Esophagus (tissue), 2 donors: ENCODE measurements around the gene ARHGAP29. TPM values are rescaled to one million over a fixed set of nuclear protein-coding genes. Genes with fewer than 3 reads are reported as not detected.
"Not testable (repeated sequence)": the region's sequence is repeated elsewhere in the genome, so short reads cannot be mapped to it uniquely, and the experiment has no call there.

Experiments
- H3K27ac ChIP-seq, 2 donors: one replicate each; pipeline ENCODE4 v1.5.1; 2013; ENCODE audit warnings: low read depth in 2 of 2, mild to moderate bottlenecking in 2 of 2, inconsistent platforms in 1 of 2, low read length in 1 of 2, moderate library complexity in 1 of 2
- H3K27me3 ChIP-seq, 2 donors: one replicate each; pipeline ENCODE4 v1.6.1; 2013; ENCODE audit warnings: low read length in 2 of 2, control low read depth in 1 of 2, mild to moderate bottlenecking in 1 of 2; ENCODE audit not compliant: insufficient read depth in 2 of 2, control insufficient read depth in 1 of 2
- H3K36me3 ChIP-seq, 2 donors: one replicate each; pipeline ENCODE4 v1.6.1; 2013; ENCODE audit warnings: low read length in 1 of 2; ENCODE audit not compliant: control insufficient read depth in 2 of 2, insufficient read depth in 2 of 2
- H3K4me1 ChIP-seq, 2 donors: one replicate each; pipeline ENCODE4 v1.6.1; 2013; ENCODE audit warnings: low read length in 1 of 2; ENCODE audit not compliant: control insufficient read depth in 2 of 2, insufficient read depth in 2 of 2
- H3K4me3 ChIP-seq, 2 donors: one replicate each; pipeline ENCODE4 v1.5.1; 2013; ENCODE audit warnings: low read length in 2 of 2, mild to moderate bottlenecking in 2 of 2, low read depth in 1 of 2, moderate library complexity in 1 of 2
- H3K9me3 ChIP-seq, 2 donors: one replicate each; pipeline ENCODE4 v1.6.1; 2013; ENCODE audit warnings: mild to moderate bottlenecking in 2 of 2, low read depth in 1 of 2, low read length in 1 of 2, moderate library complexity in 1 of 2; ENCODE audit not compliant: control insufficient read depth in 2 of 2, insufficient read depth in 1 of 2
- WGBS, 2 donors: extraction: QIAGEN DNeasy Blood & Tissue Kit; methylation state at CpG; one replicate each; pipeline ENCODE4 v1.1.7; 2013; 5-methylcytosine and 5-hydroxymethylcytosine counted together
- polyA plus RNA-seq, 2 donors: library from polyadenylated mRNA; stranded (reverse); fragments of 200-250 nt; gene quantifications; one replicate each; pipeline ENCODE4 v1.2.3, GENCODE V29; 2013
- donor health status: healthy with polysubstance abuse.
- donor health status: Bipolar disorder and iron deficiency.

Gene ARHGAP29
- polyA plus RNA-seq, 2 donors, result 2.7 to 2.8 TPM

DNA sequence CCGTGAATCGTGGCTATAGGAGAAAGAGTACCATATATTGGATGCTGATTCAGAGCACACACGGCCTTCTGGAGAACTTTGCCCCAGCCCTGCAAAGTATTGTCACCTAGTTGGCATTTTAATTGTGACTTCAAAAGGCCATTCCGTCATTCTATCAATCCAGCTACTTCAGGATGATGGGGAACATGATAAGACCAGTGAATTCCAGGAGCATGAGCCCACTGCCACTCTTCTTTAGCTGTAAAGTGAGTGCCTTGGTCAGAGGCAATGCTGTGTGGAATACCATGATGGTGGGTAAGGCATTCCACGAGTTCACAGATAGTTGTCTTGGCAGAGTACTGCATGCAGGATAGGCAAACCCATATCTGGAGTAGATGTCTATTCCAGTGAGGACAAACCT is 74.1 kb downstream of the ARHGAP29 start:
- not testable (repeated sequence) for H3K4me3 ChIP-seq, H3K36me3 ChIP-seq, H3K4me1 ChIP-seq, H3K27me3 ChIP-seq, H3K27ac ChIP-seq, H3K9me3 ChIP-seq
- WGBS, 2 donors, result 79 to 88% methylated on average over 5 of the region's 5 CpGs

DNA sequence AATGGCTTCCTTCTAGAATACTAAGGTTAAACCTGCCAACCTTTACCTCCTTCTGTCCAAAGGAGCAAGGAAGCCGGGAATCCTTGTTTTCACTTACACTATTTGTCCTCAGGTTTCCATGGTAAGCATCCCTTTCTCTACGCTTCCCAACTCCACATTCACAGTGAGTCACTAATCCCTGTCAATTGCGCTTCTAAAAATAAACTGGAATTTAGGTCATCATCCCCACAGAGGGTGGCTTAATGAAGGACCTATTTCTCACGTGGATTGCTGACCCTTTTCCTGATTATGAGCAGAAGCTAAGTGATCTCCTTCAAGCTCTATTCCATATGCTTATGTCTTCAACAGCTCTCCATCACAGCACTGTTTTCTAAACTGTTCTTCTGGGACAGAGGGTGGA is 76.6 kb downstream of the ARHGAP29 start:
- 36 to 47% methylated on average over 4 of the region's 4 CpGs for WGBS, 2 donors
- H3K27ac ChIP-seq, result no peak overlapping the region
- no peaks in the 10 kb centered on the region for H3K4me1 ChIP-seq
- no peak overlapping the region for H3K4me3 ChIP-seq
- no peaks in the 10 kb centered on the region for H3K36me3 ChIP-seq
- no peaks in the 10 kb centered on the region for H3K27me3 ChIP-seq
- H3K9me3 ChIP-seq, result no peaks in the 10 kb centered on the region

DNA sequence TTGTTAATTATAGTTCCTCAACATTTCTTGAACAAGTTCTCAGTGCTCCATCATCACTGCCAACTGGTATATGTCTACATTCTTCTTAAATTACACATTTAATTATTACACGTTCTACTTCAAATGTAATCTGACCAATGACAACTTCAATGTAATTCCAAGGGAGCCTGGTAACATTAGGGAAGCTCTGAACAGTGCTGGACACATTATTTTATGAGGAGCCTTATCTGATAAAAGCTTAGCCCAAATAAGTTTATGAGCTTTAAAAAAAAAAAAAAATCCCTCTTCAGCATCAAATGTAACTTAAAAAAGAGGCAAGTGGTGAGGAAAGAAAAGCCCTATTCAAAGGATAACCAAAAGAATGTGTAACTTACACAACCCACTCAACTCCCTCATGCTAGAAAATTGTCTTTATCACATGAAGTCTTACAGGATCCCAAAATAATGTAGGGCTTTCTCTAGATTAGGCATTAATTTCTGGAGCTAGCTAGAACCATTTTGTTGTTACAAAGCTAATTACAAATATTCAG is 81.2 kb downstream of the ARHGAP29 start:
- 70 to 84% methylated on average over 1 of the region's 1 CpG for WGBS, 2 donors
- Histone ChIP-seq H3K36me3 (no peaks in the 10 kb centered on the region), H3K27me3 (no peaks in the 10 kb centered on the region), H3K9me3 (no peaks in the 10 kb centered on the region), H3K4me1 (no peaks in the 10 kb centered on the region), H3K4me3 (no peak overlapping the region), H3K27ac (no peak overlapping the region)

DNA sequence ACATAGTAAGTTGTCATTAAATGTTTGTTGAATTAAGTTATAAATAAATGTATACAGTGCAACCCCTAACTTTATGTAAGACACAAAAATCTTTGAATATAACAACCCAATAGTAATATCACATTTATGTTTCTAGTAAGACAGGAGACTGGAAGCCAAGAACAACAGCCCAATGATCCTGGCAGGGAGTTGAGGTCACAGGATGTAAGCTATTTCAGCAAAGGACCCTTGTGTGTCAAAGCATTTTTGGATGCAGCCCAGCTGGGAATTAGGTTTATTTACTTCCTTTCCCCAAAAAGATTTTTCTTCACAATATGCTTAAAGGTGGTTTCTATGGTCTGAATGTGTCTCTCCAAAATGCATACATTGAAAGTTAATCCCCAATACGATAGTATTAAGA is 82.4 kb downstream of the ARHGAP29 start:
- H3K4me3 ChIP-seq, result no peak overlapping the region
- 47 to 69% methylated on average over 1 of the region's 1 CpG for WGBS, 2 donors
- H3K27me3 ChIP-seq, result no peaks in the 10 kb centered on the region
- no peaks in the 10 kb centered on the region for H3K36me3 ChIP-seq
- H3K4me1 ChIP-seq, result no peaks in the 10 kb centered on the region
- H3K9me3 ChIP-seq, result no peaks in the 10 kb centered on the region
- no peak overlapping the region for H3K27ac ChIP-seq

DNA sequence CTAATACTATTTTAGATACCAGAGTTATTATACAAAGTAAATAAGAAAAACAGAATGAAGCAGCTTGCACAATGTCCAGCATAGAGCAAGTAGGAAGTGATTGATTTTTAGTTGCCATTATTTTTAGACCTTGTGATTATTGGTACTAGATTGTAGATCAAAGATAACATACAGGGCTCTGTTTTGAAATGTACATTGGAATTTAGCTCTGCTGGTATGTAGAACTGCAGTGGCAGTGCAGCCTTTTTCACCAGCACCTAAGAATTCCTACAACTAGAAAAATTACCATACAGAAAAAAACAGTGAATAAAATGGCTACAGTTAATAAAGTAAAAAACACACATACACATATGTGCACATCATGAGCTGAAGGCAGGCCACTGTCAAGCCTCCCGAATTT is 84.3 kb downstream of the ARHGAP29 start:
- Histone ChIP-seq H3K4me3 (no peak overlapping the region), H3K36me3 (no peaks in the 10 kb centered on the region), H3K4me1 (no peaks in the 10 kb centered on the region), H3K27ac (no peak overlapping the region), H3K9me3 (no peaks in the 10 kb centered on the region), H3K27me3 (no peaks in the 10 kb centered on the region)
- 64 to 68% methylated on average over 1 of the region's 1 CpG for WGBS, 2 donors

DNA sequence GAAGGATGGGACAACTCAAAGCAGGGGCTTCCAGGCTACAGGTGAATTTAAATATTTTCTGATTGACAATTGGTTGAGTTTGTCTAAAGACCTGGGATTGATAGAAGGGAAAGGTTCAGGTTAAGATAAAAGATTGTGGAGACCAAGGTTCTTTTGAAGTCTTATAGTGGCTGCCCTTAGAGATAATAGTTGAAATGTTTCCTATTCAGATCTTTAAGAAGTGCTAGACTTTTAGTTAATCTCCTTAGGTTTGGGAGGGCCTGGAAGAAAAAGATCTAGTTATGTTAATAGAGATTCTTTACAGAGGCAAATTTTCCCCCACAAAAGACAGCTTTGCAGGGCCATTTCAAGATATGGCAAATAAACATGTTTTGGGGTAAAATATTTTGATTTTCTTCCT is 88.2 kb downstream of the ARHGAP29 start:
- H3K36me3 ChIP-seq, H3K4me3 ChIP-seq, H3K4me1 ChIP-seq, H3K9me3 ChIP-seq, H3K27ac ChIP-seq, H3K27me3 ChIP-seq: not testable (repeated sequence)

DNA sequence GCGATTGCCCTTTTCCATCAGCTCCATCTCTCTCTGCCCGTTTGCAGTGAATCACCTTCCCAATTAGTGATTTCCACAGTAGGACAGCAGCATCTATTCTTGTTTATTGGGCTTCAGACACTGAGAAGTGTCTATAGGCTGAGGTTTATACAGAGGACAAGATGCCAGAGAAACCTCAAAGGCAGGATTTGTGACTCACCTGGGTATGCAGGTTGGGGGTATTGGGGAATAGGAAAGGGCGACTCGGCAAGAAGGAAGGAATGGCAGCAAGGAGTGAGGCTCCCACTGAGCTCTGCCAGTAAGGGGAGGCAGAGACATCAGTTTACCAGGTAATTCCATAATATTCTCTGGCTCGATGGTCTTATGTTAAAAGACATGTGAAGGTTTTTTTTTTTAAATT is 91.1 kb downstream of the ARHGAP29 start:
- 92 to 94% methylated on average over 5 of the region's 5 CpGs for WGBS, 2 donors
- Histone ChIP-seq H3K36me3 (no peaks in the 10 kb centered on the region), H3K4me3 (no peak overlapping the region), H3K4me1 (no peaks in the 10 kb centered on the region), H3K9me3 (no peaks in the 10 kb centered on the region), H3K27me3 (no peaks in the 10 kb centered on the region), H3K27ac (no peak overlapping the region)

DNA sequence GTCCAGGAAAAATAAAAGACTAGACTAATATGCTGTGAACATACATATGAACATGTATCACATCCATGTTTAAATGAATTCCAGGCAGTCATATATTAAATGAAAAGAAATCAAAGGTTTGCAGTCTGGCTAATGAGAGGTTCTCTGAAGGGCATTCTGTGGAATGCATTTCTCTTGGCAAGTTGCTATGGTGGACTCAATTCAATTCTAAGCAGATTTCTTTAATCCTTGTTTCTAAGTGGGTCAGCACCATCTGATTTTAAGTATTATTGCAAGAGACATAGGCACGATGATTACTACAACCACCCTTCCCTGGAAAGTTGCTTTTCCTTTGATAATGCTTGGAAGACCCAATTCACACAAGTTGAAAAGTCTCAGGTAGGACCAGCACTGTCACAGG is 92.5 kb downstream of the ARHGAP29 start:
- no peaks in the 10 kb centered on the region for H3K9me3 ChIP-seq
- WGBS, 2 donors, result 65 to 67% methylated on average over 1 of the region's 1 CpG

DNA sequence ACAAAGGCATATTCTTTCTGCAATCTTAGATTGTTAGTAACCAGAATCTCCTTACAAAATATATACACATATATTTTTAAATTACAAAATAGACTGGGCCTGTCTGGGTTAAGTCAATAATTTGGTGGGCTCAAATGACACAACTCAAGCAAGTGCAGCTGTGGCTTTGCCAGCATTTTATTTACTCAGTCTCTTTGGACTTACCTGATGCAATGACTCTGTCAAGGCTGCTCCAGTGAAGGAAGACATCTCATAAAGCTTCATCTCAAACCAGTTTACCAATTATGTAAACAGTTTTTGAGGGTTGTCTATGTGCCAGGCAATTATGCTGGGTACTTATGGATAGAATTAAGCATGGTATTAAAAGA is 93.6 kb downstream of the ARHGAP29 start:
- Histone ChIP-seq H3K4me3 (no peak overlapping the region), H3K27me3 (no peaks in the 10 kb centered on the region), H3K27ac (no peak overlapping the region), H3K4me1 (no peaks in the 10 kb centered on the region), H3K36me3 (no peaks in the 10 kb centered on the region), H3K9me3 (no peaks in the 10 kb centered on the region)

More for the DNA sequence above, 92.5 kb downstream of the ARHGAP29 start:
- Histone ChIP-seq H3K27ac (no peak overlapping the region), H3K27me3 (no peaks in the 10 kb centered on the region), H3K4me1 (no peaks in the 10 kb centered on the region), H3K4me3 (no peak overlapping the region), H3K36me3 (no peaks in the 10 kb centered on the region)

DNA sequence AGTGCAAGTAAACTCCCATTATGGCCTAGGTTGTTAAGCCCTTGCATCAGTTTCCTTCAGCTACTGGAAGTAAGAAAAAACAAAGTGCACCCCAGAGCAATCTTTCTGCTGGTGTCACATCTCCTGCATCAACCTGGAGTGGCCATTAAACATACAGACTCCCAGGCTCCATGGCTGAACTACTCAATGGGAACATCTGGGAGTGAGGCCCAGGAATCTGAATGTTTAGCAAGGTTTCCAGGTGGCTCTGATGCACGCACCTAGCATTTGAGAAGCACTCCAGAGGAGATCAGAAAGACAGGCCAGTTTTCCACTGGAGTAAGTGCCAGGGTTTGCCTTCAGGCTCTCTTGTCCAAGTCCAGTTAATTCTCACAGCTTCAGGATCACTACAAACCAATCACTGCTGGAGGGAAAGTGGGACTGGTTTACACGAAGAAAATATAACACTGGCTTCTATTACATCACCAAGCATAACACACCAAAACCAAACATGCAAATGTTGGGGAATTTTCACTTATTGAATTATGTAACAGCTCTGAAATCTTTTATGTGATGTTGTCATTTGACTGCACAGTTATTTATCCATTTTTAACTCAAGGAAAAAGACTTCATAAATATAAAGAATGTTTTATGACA is 94.1 kb downstream of the ARHGAP29 start:
- no peaks in the 10 kb centered on the region for H3K4me1 ChIP-seq
- no peak overlapping the region for H3K4me3 ChIP-seq
- H3K27me3 ChIP-seq, result no peaks in the 10 kb centered on the region
- no peak overlapping the region for H3K27ac ChIP-seq
- 57 to 58% methylated on average over 2 of the region's 2 CpGs for WGBS, 2 donors
- H3K9me3 ChIP-seq, result no peaks in the 10 kb centered on the region
- no peaks in the 10 kb centered on the region for H3K36me3 ChIP-seq
